Measurements from ENCODE around the gene WDFY4. TPM values are rescaled to one million over a fixed set of nuclear protein-coding genes. Genes with fewer than 3 reads are reported as not detected.

WDFY4 gene
- polyA plus RNA-seq, 1 of the 3 experiments (the other 2 are of a cell fraction), result not detected

DNA sequence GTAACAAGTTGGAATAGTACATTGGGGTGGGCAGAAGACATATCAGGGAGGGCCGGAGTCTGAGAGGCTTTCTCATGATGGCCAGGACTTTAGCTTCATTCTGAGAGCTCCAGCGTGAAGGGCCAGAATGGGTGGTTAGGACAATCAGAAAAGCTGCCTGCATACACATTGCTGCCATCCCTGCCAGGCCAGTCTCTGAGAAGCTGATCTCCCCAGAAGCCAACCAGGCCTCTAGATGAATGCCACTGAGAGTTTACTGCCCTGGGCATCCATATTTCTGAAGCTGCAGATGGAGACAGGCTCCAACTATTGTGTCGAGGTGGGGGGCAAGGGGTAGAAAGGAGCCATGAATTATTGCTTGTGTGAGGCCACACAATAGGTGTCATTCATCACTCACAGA, 47.8 kb upstream of the WDFY4 start:
- no peak overlapping the region for H3K4me3 ChIP-seq (ENCODE audit: low read depth in 2 of 2, low read length in 1 of 2)
- DNase-seq, result no peak
- no peak overlapping the region for H3K9ac ChIP-seq
- WGBS (ENCODE audit: low lambda C conversion rate), result 83% methylated on average over 3 of the region's 3 CpGs
- H3K4me2 ChIP-seq, result no peak overlapping the region
- peaks cover 0 to 7% of the 10 kb centered on the region in 2 experiments; a peak in 1 of 4 replicates for H3K4me1 ChIP-seq (ENCODE audit: control insufficient read depth in 1 of 2, insufficient read depth in 2 of 2, low read depth in 1 of 2, low read length in 1 of 2)
- H3K79me2 ChIP-seq (ENCODE audit: insufficient read depth), result peaks cover 28% of the 10 kb centered on the region
- H3K9me2 ChIP-seq, result no peaks in the 10 kb centered on the region
- no peaks in the 10 kb centered on the region for H4K20me1 ChIP-seq (ENCODE audit: insufficient read depth)
- H3K9me3 ChIP-seq, result peaks cover 18% of the 10 kb centered on the region
- H3K27me3 ChIP-seq (ENCODE audit: insufficient read depth), result no peaks in the 10 kb centered on the region
- H3F3A ChIP-seq (replicated peaks; ENCODE audit: insufficient read depth), result peaks cover 7% of the 10 kb centered on the region
- H3K36me3 ChIP-seq (replicated peaks in 1 of 2; ENCODE audit: control insufficient read depth in 1 of 2, insufficient read depth in 2 of 2, low read length in 1 of 2), result no peaks in the 10 kb centered on the region
- H2AFZ ChIP-seq (ENCODE audit: low read depth), result no peak overlapping the region
- no peak for TF ChIP-seq TEAD4 (IDR thresholded peaks at IDR 0.05; ENCODE audit: borderline replicate concordance, insufficient read depth)
- CTCF ChIA-PET, result interaction anchor here (1.3 to 5.3 kb wide), 3 partner anchors 19 to 28 kb away, joined by 3 to 35 read pairs (median 6); no protein-coding TSS in a partner anchor
- POLR2A ChIA-PET, result no interaction called here
- H3K27ac ChIP-seq (ENCODE audit: low read depth in 2 of 2, low read length in 1 of 2), result no peak overlapping the region

DNA sequence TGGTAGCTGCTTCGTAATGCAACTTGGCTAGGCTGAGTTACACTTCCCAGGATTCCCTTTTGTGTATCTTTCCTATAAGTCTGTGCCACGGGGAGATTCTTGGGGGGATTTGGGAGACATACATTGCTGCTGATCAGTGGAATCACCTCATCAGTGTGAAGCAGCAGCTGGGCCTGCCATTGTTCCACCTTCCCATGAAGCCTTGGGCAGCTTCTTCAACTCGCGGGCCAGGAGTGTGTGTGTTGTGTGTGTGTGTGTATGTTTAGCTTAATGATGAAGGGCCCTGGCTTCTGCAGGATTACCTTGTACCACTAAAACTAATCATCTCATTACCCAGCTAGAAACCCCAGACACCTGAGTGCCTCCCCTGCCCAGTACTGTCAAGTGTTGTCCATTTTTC, 46.5 kb upstream of the WDFY4 start:
- no peaks in the 10 kb centered on the region for H4K20me1 ChIP-seq (ENCODE audit: insufficient read depth)
- H3K79me2 ChIP-seq (ENCODE audit: insufficient read depth), result peaks cover 39% of the 10 kb centered on the region
- CTCF ChIA-PET, result interaction anchor here (0.7 to 5.3 kb wide), 6 partner anchors 9 to 881 kb away, joined by 3 to 35 read pairs (median 3); no protein-coding TSS in a partner anchor

More for the DNA sequence above, 46.5 kb upstream of the WDFY4 start:
- POLR2A ChIA-PET, result no interaction called here
- no peak overlapping the region for H2AFZ ChIP-seq (ENCODE audit: low read depth)
- 73% methylated on average over 4 of the region's 4 CpGs for WGBS (ENCODE audit: low lambda C conversion rate)
- no peak for DNase-seq
- no peak overlapping the region for H3K27ac ChIP-seq (ENCODE audit: low read depth in 2 of 2, low read length in 1 of 2)
- TF ChIP-seq, protein P1, sequence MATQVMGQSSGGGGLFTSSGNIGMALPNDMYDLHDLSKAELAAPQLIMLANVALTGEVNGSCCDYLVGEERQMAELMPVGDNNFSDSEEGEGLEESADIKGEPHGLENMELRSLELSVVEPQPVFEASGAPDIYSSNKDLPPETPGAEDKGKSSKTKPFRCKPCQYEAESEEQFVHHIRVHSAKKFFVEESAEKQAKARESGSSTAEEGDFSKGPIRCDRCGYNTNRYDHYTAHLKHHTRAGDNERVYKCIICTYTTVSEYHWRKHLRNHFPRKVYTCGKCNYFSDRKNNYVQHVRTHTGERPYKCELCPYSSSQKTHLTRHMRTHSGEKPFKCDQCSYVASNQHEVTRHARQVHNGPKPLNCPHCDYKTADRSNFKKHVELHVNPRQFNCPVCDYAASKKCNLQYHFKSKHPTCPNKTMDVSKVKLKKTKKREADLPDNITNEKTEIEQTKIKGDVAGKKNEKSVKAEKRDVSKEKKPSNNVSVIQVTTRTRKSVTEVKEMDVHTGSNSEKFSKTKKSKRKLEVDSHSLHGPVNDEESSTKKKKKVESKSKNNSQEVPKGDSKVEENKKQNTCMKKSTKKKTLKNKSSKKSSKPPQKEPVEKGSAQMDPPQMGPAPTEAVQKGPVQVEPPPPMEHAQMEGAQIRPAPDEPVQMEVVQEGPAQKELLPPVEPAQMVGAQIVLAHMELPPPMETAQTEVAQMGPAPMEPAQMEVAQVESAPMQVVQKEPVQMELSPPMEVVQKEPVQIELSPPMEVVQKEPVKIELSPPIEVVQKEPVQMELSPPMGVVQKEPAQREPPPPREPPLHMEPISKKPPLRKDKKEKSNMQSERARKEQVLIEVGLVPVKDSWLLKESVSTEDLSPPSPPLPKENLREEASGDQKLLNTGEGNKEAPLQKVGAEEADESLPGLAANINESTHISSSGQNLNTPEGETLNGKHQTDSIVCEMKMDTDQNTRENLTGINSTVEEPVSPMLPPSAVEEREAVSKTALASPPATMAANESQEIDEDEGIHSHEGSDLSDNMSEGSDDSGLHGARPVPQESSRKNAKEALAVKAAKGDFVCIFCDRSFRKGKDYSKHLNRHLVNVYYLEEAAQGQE (IDR thresholded peaks at IDR 0.05; ENCODE audit: low read depth, low read length), result no peak
- no peak for TF ChIP-seq CTCF (IDR thresholded peaks at IDR 0.05)
- TF ChIP-seq TCF12 (IDR thresholded peaks at IDR 0.05), result no peak
- no peak for TF ChIP-seq USF2 (IDR thresholded peaks at IDR 0.05; ENCODE audit: borderline replicate concordance, low read depth, low read length)
- TF ChIP-seq RAD21 (IDR thresholded peaks at IDR 0.05; ENCODE audit: low read length), result no peak
- no peak for TF ChIP-seq FOXJ3 (CRISPR knock-in tag; IDR thresholded peaks at IDR 0.05)
- no peak for TF ChIP-seq ELF1 (IDR thresholded peaks at IDR 0.05)
- TF ChIP-seq POLR2AphosphoS5 (IDR thresholded peaks at IDR 0.05; ENCODE audit: low read depth, low read length), result no peak
- no peaks in the 10 kb centered on the region for H3K27me3 ChIP-seq (ENCODE audit: insufficient read depth)
- H3F3A ChIP-seq (replicated peaks; ENCODE audit: insufficient read depth), result peaks cover 7% of the 10 kb centered on the region
- H3K4me2 ChIP-seq, result no peak overlapping the region
- H3K4me3 ChIP-seq (ENCODE audit: low read depth in 2 of 2, low read length in 1 of 2), result no peak overlapping the region
- no peak overlapping the region for H3K9ac ChIP-seq
- H3K36me3 ChIP-seq (replicated peaks in 1 of 2; ENCODE audit: control insufficient read depth in 1 of 2, insufficient read depth in 2 of 2, low read length in 1 of 2), result no peaks in the 10 kb centered on the region
- no peaks in the 10 kb centered on the region for H3K9me2 ChIP-seq
- peaks cover 18% of the 10 kb centered on the region for H3K9me3 ChIP-seq
- H3K4me1 ChIP-seq (ENCODE audit: control insufficient read depth in 1 of 2, insufficient read depth in 2 of 2, low read depth in 1 of 2, low read length in 1 of 2), result peaks cover 0 to 7% of the 10 kb centered on the region in 2 experiments; a peak in 1 of 4 replicates
